ENCODE measurements around the gene TTC22.
"Not testable (repeated sequence)": the region's sequence is repeated elsewhere in the genome, so short reads cannot be mapped to it uniquely, and the experiment has no call there.

The TTC22 gene

GRCh38 chr1:54786778-54787177 lies 14.3 kb downstream of the TTC22 start:
- DNase-seq (ENCODE audit: low read depth), result no peak

GRCh38 chr1:54784066-54784465 lies 17.1 kb downstream of the TTC22 start:
- no peak for DNase-seq (ENCODE audit: low read depth)

- no peak for DNase-seq (ENCODE audit: low read depth)
Measured at GRCh38 chr1:54782588-54782987, 18.5 kb downstream of the TTC22 start.

GRCh38 chr1:54782156-54782555 lies 19.0 kb downstream of the TTC22 start:
- DNase-seq (ENCODE audit: low read depth), result no peak

- no peak for DNase-seq (ENCODE audit: low read depth)
Measured at GRCh38 chr1:54781023-54781723, 19.9 kb downstream of the TTC22 start.

- DNase-seq (ENCODE audit: low read depth), result no peak
Measured at GRCh38 chr1:54777431-54777830, 23.7 kb downstream of the TTC22 start.

- no peak for DNase-seq (ENCODE audit: low read depth)
Measured at GRCh38 chr1:54777011-54777410, 24.1 kb downstream of the TTC22 start.

GRCh38 chr1:54775828-54776721 lies 25.0 kb downstream of the TTC22 start:
- DNase-seq (ENCODE audit: low read depth), result not testable (repeated sequence)

GRCh38 chr1:54774820-54775498 lies 26.2 kb downstream of the TTC22 start:
- no peak for DNase-seq (ENCODE audit: low read depth)

- no peak for DNase-seq (ENCODE audit: low read depth)
Measured at GRCh38 chr1:54772951-54773350, 28.2 kb downstream of the TTC22 start.

- DNase-seq (ENCODE audit: low read depth), result no peak
Measured at GRCh38 chr1:54768093-54768492, 33.0 kb downstream of the TTC22 start.

GRCh38 chr1:54767526-54767925 lies 33.6 kb downstream of the TTC22 start:
- DNase-seq (ENCODE audit: low read depth), result no peak

- DNase-seq (ENCODE audit: low read depth), result no peak
Measured at GRCh38 chr1:54766726-54767125, 34.4 kb downstream of the TTC22 start.

- no peak for DNase-seq (ENCODE audit: low read depth)
Measured at GRCh38 chr1:54764922-54765561, 36.1 kb downstream of the TTC22 start.

- DNase-seq (ENCODE audit: low read depth), result peak; percentile 100
Measured at GRCh38 chr1:54764133-54764921, 36.8 kb downstream of the TTC22 start, which contains the start of gene PARS2. Gene PARS2, minus strand, starts transcription at chr1:54764523. Its CDS starts 5,362 bp downstream, at chr1:54759161.

- DNase-seq (ENCODE audit: low read depth), result no peak
Measured at GRCh38 chr1:54763816-54764132, 37.3 kb downstream of the TTC22 start.

GRCh38 chr1:54758678-54759348 lies 42.3 kb downstream of the TTC22 start:
- DNase-seq (ENCODE audit: low read depth), result no peak

GRCh38 chr1:54757833-54758232 lies 43.3 kb downstream of the TTC22 start:
- no peak for DNase-seq (ENCODE audit: low read depth)

GRCh38 chr1:54754486-54755285 lies 46.4 kb downstream of the TTC22 start:
- no peak for DNase-seq (ENCODE audit: low read depth)

- no peak for DNase-seq (ENCODE audit: low read depth)
Measured at GRCh38 chr1:54754045-54754444, 47.1 kb downstream of the TTC22 start.
